OCI-LY3 (cell line): ENCODE results near the gene PAM.

Experiments used
- EZH2phosphoT487 ChIP-seq: fragments of 200-600 bp; shearing (Covaris generic); IDR thresholded peaks from 2 replicates; pipeline ENCODE4 v1.6.1; 2018; ENCODE audit warnings: antibody characterized with exemption, mixed run types, low read depth
- TF ChIP-seq, protein P1 (sequence below): fragments of 200-600, 300-600 bp; sonication (generic); IDR thresholded peaks from 2 replicates; pipeline ENCODE4 v1.5.1; 2014; ENCODE audit warnings: antibody characterized with exemption, low read length, low read depth

DNA sequence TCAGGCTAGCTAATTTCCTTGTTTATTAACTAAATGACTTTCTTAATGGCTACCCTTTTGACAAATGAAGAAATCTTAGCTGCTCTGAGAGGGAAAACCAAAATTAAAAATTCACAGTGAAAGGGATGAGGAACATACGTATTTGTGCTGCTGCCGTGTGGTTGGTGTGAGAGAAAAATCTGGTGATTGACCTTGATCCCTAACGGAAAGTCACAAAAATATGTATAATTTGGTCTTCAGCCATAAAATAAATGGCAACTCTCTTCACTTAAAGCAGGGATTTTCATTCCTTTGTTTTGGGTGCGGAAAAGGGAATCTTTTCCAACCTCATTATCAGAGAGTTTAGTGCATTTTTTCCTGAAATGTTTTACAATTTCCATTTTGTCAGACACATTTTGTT lies 40.4 kb downstream of the PAM start:
- TF ChIP-seq, protein P1, sequence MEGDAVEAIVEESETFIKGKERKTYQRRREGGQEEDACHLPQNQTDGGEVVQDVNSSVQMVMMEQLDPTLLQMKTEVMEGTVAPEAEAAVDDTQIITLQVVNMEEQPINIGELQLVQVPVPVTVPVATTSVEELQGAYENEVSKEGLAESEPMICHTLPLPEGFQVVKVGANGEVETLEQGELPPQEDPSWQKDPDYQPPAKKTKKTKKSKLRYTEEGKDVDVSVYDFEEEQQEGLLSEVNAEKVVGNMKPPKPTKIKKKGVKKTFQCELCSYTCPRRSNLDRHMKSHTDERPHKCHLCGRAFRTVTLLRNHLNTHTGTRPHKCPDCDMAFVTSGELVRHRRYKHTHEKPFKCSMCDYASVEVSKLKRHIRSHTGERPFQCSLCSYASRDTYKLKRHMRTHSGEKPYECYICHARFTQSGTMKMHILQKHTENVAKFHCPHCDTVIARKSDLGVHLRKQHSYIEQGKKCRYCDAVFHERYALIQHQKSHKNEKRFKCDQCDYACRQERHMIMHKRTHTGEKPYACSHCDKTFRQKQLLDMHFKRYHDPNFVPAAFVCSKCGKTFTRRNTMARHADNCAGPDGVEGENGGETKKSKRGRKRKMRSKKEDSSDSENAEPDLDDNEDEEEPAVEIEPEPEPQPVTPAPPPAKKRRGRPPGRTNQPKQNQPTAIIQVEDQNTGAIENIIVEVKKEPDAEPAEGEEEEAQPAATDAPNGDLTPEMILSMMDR: no peak
- no peak for TF ChIP-seq EZH2phosphoT487
